SK-N-SH (cell line): ENCODE measurements around the gene SRRM2. TPM values are rescaled to one million over a fixed set of nuclear protein-coding genes. Genes with fewer than 3 reads are reported as not detected.

Source experiments
- CTCF ChIA-PET: fragments of 300-600, 350-600 bp; formaldehyde crosslinking; extraction: SDS; loops from one replicate; lab custom pipeline; 2021; lab: Yijun Ruan, JAX
- POLR2A ChIA-PET: fragments of 350-600 bp; sonication (Branson Sonifier 250); formaldehyde crosslinking; extraction: SDS; loops from one replicate; lab custom pipeline; 2020; ENCODE audit warnings: antibody characterized with exemption, inconsistent platforms; lab: Yijun Ruan, JAX
- DNase-seq: peaks from one replicate; pipeline ENCODE4 v3.0.0; 2012
- H2AFZ ChIP-seq: fragments of 200-600 bp; sonication (generic); 2 replicates; pipeline ENCODE4 v1.8.1; 2016; ENCODE audit warnings: antibody characterized with exemption, mild to moderate bottlenecking, low read depth
- H3F3A ChIP-seq: fragments of 200-600 bp; sonication (generic); replicated peaks from 2 replicates; pipeline ENCODE3; 2016; ENCODE audit warnings: antibody characterized with exemption, mild to moderate bottlenecking; ENCODE audit not compliant: insufficient read depth
- H3K27ac ChIP-seq, 2 experiments: fragments of 200-500 bp in 1 of 2; fragments of 200-600 bp in 1 of 2; sonication (Bioruptor generic) in 1 of 2; sonication (generic), shearing (Covaris generic) in 1 of 2; 2 replicates each; pipeline versions ENCODE4 v1.5.1 to v1.6.1; 2014 to 2016; ENCODE audit warnings: low read depth in 2 of 2, inconsistent platforms in 1 of 2, low read length in 1 of 2, mild to moderate bottlenecking in 1 of 2, mixed read lengths in 1 of 2
- H3K27me3 ChIP-seq: fragments of 200-600 bp; sonication (generic), shearing (Covaris generic); 2 replicates; pipeline ENCODE4 v1.6.1; 2016; ENCODE audit warnings: mixed run types; ENCODE audit not compliant: insufficient read depth
- H3K36me3 ChIP-seq, 2 experiments: fragments of 200-500 bp in 1 of 2; fragments of 200-600 bp in 1 of 2; sonication (Bioruptor generic) in 1 of 2; sonication (generic) in 1 of 2; replicated peaks in 1 of 2; 2 replicates each; pipeline versions ENCODE3 to v1.5.1; 2014 to 2016; ENCODE audit warnings: low read length in 1 of 2, mild to moderate bottlenecking in 1 of 2; ENCODE audit not compliant: insufficient read depth in 2 of 2, control insufficient read depth in 1 of 2
- H3K4me1 ChIP-seq, 2 experiments: fragments of 200-500 bp in 1 of 2; fragments of 200-600 bp in 1 of 2; sonication (Bioruptor generic) in 1 of 2; sonication (generic), shearing (Covaris generic) in 1 of 2; 2 replicates each; pipeline versions ENCODE4 v1.5.1 to v1.6.1; 2014 to 2016; ENCODE audit warnings: low read depth in 1 of 2, low read length in 1 of 2, mixed run types in 1 of 2; ENCODE audit not compliant: insufficient read depth in 2 of 2, control insufficient read depth in 1 of 2
- H3K4me2 ChIP-seq: fragments of 200-600 bp; sonication (generic), shearing (Covaris generic); 2 replicates; pipeline ENCODE4 v1.6.1; 2017; ENCODE audit warnings: mixed run types
- H3K4me3 ChIP-seq, 2 experiments: fragments of 200-500 bp in 1 of 2; fragments of 200-600 bp in 1 of 2; sonication (Bioruptor generic) in 1 of 2; sonication (generic), shearing (Covaris generic) in 1 of 2; 2 replicates each; pipeline versions ENCODE4 v1.5.1 to v1.8.1; 2014 to 2016; ENCODE audit warnings: low read depth in 2 of 2, inconsistent platforms in 1 of 2, low read length in 1 of 2, mild to moderate bottlenecking in 1 of 2, mixed read lengths in 1 of 2, moderate library complexity in 1 of 2
- H3K79me2 ChIP-seq: fragments of 200-600 bp; sonication (generic); 2 replicates; pipeline ENCODE4 v1.8.1; 2017; ENCODE audit warnings: mild to moderate bottlenecking; ENCODE audit not compliant: insufficient read depth
- H3K9ac ChIP-seq: fragments of 200-600 bp; sonication (generic); 2 replicates; pipeline ENCODE4 v1.6.1; 2017; ENCODE audit warnings: mixed run types
- H3K9me2 ChIP-seq: fragments of 200-600 bp; sonication (generic); 2 replicates; pipeline ENCODE4 v1.6.1; 2017; ENCODE audit warnings: mixed run types
- H3K9me3 ChIP-seq: fragments of 200-600 bp; sonication (generic); 2 replicates; pipeline ENCODE4 v1.6.1; 2017; ENCODE audit warnings: mixed run types, mild to moderate bottlenecking, moderate library complexity
- H4K20me1 ChIP-seq: fragments of 200-600 bp; sonication (generic); 2 replicates; pipeline ENCODE4 v1.6.1; 2017; ENCODE audit warnings: mild to moderate bottlenecking, mixed run types; ENCODE audit not compliant: insufficient read depth
- ELF1 ChIP-seq: IDR thresholded peaks from 2 replicates; pipeline ENCODE4 v1.4.0; 2012
- EZH2phosphoT487 ChIP-seq: fragments of 200-600 bp; sonication (generic); IDR thresholded peaks from 2 replicates; pipeline ENCODE4 v1.6.1; 2017; ENCODE audit warnings: low read depth, mixed run types, mild to moderate bottlenecking, antibody characterized with exemption, moderate library complexity, borderline replicate concordance
- FOSL2 ChIP-seq: IDR thresholded peaks from 2 replicates; pipeline ENCODE4 v1.4.0; 2012; ENCODE audit warnings: low read depth, mild to moderate bottlenecking, moderate library complexity, borderline replicate concordance
- FOXJ3 ChIP-seq: sonication (generic); formaldehyde crosslinking; IDR thresholded peaks from 2 replicates; pipeline ENCODE4 v1.5.1; 2020; ENCODE audit warnings: mild to moderate bottlenecking, missing genetic modification reagents
- GATA2 ChIP-seq: sonication (generic); formaldehyde crosslinking; IDR thresholded peaks from 2 replicates; pipeline ENCODE4 v1.5.0; 2020; ENCODE audit warnings: mild to moderate bottlenecking, missing genetic modification reagents
- MAX ChIP-seq: IDR thresholded peaks from 2 replicates; pipeline ENCODE4 v1.4.0; 2012; ENCODE audit warnings: low read depth
- MEF2A ChIP-seq: IDR thresholded peaks from 2 replicates; pipeline ENCODE4 v1.4.0; 2012; ENCODE audit warnings: low read depth, borderline replicate concordance
- MXI1 ChIP-seq: IDR thresholded peaks from 2 replicates; pipeline ENCODE4 v1.6.1; 2012; ENCODE audit warnings: mild to moderate bottlenecking, low read depth, low read length, improper control_type of control experiment
- NFIC ChIP-seq: IDR thresholded peaks from 2 replicates; pipeline ENCODE4 v1.4.0; 2012; ENCODE audit warnings: borderline replicate concordance
- REST ChIP-seq: IDR thresholded peaks from 2 replicates; pipeline ENCODE4 v1.6.1; 2012; ENCODE audit warnings: mild to moderate bottlenecking, low read depth, low read length, moderate library complexity
- RXRA ChIP-seq: IDR thresholded peaks from 2 replicates; pipeline ENCODE4 v1.4.0; 2012; ENCODE audit warnings: low read depth, mild to moderate bottlenecking, borderline replicate concordance
- SMC3 ChIP-seq: IDR thresholded peaks from 2 replicates; pipeline ENCODE4 v1.6.1; 2012; ENCODE audit warnings: low read depth, low read length, improper control_type of control experiment
- TAF1 ChIP-seq: IDR thresholded peaks from 2 replicates; pipeline ENCODE4 v1.6.1; 2012; ENCODE audit warnings: low read depth, mild to moderate bottlenecking, low read length, moderate library complexity, borderline replicate concordance
- YY1 ChIP-seq: IDR thresholded peaks from 2 replicates; pipeline ENCODE4 v1.4.0; 2012; ENCODE audit warnings: low read depth, mild to moderate bottlenecking
- WGBS: methylation state at CpG from one replicate; pipeline ENCODE4 v1.1.6; 2017; ENCODE audit warnings: low lambda C conversion rate; 5-methylcytosine and 5-hydroxymethylcytosine counted together
- polyA plus RNA-seq, 3 experiments: library from polyadenylated mRNA; depleted of rRNA; stranded (reverse); fragments of >200 nt; gene quantifications; 2 replicates each; pipeline ENCODE4 v1.2.3, GENCODE V29; 2012
- TF ChIP-seq, protein P1 (sequence below): IDR thresholded peaks from 2 replicates; pipeline ENCODE4; 2012
- TF ChIP-seq, protein P2 (sequence below): fragments of 150-350 bp; IDR thresholded peaks from 2 replicates; pipeline ENCODE4 v1.6.1; 2017; ENCODE audit warnings: antibody characterized with exemption, low read length, low read depth, borderline replicate concordance

Gene SRRM2
- polyA plus RNA-seq, 1 of the 3 experiments (the other 2 are of a cell fraction), result 143 TPM

DNA sequence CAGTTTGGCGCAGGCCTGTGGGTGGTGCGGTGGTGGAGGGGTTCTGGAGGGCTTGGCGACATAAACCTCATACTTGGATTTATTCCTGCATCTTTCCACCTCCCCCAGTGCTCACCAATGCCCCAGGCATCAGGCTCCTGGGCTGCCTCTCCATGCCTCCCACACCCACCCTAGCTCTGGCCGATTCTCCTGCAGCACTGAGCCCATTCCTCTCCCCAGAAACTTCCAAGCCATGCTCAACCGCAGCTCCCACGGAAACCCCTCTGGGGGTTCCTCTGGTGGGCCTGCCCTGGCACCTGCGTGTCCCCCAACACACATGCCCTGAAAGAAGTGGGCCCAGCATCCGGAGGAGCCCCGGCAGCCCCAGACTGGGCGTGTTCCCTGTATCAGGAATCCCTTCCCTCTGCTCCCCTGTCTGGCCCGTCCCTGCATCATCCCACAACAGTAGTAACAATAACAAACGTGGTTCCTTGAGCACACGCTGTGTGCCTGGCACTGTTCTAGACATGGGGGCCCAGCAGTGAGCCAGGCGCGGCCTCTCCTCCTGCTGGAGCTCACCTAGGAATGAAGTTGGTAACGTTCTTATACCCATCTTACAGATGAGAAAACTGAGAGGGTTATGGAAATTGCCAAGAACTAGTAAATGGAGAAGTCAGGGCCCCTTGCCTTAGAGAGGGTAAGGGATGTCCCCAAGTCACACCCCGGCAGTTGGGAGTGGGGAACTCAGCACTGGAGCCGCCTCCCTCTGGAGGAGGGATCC, 66.9 kb downstream of the SRRM2 start:
- Histone ChIP-seq H2AFZ (no peak overlapping the region), H3K4me2 (no peak overlapping the region), H3K27me3 (no peaks in the 10 kb centered on the region), H3K79me2 (no peaks in the 10 kb centered on the region), H3K9me3 (no peaks in the 10 kb centered on the region), H3K9ac (no peak overlapping the region), H3K9me2 (no peaks in the 10 kb centered on the region), H3K4me3 (no peak overlapping the region), H3K36me3 (no peaks in the 10 kb centered on the region), H3K27ac (no peak overlapping the region), H4K20me1 (no peaks in the 10 kb centered on the region), H3K4me1 (peaks cover 0 to 24% of the 10 kb centered on the region in 2 experiments; a peak in 1 of 4 replicates), H3F3A (no peaks in the 10 kb centered on the region)
- DNase-seq, result no peak
- 48% methylated on average over 14 of the region's 18 CpGs for WGBS
- TF ChIP-seq RXRA, result no peak
- no peak for TF ChIP-seq TAF1
- no peak for TF ChIP-seq MEF2A
- TF ChIP-seq REST, result no peak
- TF ChIP-seq ELF1, result no peak
- TF ChIP-seq, protein P1, sequence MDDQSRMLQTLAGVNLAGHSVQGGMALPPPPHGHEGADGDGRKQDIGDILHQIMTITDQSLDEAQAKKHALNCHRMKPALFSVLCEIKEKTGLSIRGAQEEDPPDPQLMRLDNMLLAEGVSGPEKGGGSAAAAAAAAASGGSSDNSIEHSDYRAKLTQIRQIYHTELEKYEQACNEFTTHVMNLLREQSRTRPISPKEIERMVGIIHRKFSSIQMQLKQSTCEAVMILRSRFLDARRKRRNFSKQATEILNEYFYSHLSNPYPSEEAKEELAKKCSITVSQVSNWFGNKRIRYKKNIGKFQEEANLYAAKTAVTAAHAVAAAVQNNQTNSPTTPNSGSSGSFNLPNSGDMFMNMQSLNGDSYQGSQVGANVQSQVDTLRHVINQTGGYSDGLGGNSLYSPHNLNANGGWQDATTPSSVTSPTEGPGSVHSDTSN, result no peak
- no peak for TF ChIP-seq EZH2phosphoT487
- TF ChIP-seq SMC3, result no peak
- TF ChIP-seq MXI1, result no peak
- TF ChIP-seq MAX, result no peak
- no peak for TF ChIP-seq FOSL2
- TF ChIP-seq YY1, result no peak
- TF ChIP-seq, protein P2, sequence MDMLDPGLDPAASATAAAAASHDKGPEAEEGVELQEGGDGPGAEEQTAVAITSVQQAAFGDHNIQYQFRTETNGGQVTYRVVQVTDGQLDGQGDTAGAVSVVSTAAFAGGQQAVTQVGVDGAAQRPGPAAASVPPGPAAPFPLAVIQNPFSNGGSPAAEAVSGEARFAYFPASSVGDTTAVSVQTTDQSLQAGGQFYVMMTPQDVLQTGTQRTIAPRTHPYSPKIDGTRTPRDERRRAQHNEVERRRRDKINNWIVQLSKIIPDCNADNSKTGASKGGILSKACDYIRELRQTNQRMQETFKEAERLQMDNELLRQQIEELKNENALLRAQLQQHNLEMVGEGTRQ, result no peak
- no peak for TF ChIP-seq GATA2 (CRISPR knock-in tag)
- TF ChIP-seq FOXJ3 (CRISPR knock-in tag), result no peak
- TF ChIP-seq NFIC, result no peak
- ChIA-PET CTCF (no interaction called here), POLR2A (no interaction called here)
